WI38 (cell line): Measurements from ENCODE around the gene FBN1.

Experiments
- H3K4me3 ChIP-seq: 2 replicates; pipeline ENCODE4 v1.5.1; 2011; ENCODE audit warnings: low read depth, mild to moderate bottlenecking, control low read depth, low read length
- TF ChIP-seq, protein P1 (sequence below): IDR thresholded peaks from 2 replicates; pipeline ENCODE4 v1.5.1; 2012; ENCODE audit warnings: low read depth, mild to moderate bottlenecking, control low read depth, low read length

Gene FBN1

DNA sequence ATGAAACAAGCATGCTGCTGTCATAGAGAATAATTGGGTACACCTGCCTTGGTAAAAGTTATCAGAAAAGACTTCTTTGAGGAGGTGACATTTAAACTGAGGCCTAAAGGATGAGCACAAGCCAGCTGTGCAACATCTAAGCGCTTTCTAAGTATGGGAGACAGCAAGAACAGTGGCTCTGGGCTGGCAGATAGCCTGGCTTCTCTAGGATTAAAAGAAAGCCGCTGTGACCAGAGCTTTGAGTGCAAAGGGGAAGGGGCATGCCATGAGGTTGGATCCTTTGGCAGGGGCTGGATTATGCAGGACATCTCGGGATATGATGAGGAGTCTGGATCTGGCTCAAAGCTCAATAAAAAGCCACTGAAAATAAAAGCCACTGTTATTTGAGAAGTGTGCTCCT lies 99.2 kb downstream of the FBN1 start:
- TF ChIP-seq, protein P1, sequence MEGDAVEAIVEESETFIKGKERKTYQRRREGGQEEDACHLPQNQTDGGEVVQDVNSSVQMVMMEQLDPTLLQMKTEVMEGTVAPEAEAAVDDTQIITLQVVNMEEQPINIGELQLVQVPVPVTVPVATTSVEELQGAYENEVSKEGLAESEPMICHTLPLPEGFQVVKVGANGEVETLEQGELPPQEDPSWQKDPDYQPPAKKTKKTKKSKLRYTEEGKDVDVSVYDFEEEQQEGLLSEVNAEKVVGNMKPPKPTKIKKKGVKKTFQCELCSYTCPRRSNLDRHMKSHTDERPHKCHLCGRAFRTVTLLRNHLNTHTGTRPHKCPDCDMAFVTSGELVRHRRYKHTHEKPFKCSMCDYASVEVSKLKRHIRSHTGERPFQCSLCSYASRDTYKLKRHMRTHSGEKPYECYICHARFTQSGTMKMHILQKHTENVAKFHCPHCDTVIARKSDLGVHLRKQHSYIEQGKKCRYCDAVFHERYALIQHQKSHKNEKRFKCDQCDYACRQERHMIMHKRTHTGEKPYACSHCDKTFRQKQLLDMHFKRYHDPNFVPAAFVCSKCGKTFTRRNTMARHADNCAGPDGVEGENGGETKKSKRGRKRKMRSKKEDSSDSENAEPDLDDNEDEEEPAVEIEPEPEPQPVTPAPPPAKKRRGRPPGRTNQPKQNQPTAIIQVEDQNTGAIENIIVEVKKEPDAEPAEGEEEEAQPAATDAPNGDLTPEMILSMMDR, result no peak
- H3K4me3 ChIP-seq, result no peak overlapping the region

DNA sequence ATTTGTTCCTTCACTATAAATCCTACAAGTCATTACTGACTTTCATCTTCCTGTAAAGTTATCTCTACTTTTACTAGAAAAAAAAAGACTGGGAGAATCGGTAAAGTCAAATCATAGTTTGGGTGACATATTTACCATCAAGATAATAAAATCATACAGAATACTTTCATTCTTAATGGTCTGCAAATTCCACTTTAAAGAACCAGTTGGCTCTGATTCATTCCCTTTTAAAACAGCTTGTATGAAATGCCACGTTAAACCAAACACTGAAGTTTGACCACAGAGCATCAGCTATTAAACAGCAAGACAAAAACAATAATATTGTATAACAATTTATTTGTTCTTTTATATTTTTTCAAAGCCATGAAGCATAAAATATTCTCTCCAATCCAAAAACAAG lies 100.7 kb downstream of the FBN1 start:
- TF ChIP-seq, protein P1, result no peak

GRCh38 chr15:48541341-48542278 lies 103.9 kb downstream of the FBN1 start:
- TF ChIP-seq, protein P1, result no peak
- H3K4me3 ChIP-seq, result peak overlapping the region; percentile 42

More for the DNA sequence above, 100.7 kb downstream of the FBN1 start:
- no peak overlapping the region for H3K4me3 ChIP-seq

DNA sequence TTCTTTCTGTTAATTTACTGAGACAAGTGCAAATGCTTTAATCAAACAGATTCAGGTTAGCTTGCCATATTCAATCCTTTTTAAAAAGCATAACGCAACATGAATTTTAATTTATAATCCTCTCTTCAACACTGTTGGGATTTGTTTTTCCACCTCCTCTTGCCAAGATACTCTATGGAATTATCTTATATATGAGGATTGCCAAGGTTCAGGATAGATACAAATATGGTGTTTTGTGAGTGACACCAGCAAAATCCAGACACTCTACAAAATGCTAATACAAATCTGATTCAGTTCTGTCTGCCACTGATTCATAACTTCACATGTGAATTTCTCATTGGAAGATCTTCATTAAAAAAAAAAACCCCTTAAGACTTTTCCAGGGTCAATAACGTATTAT lies 104.8 kb downstream of the FBN1 start:
- TF ChIP-seq, protein P1, result no peak
- H3K4me3 ChIP-seq, result no peak overlapping the region

GRCh38 chr15:48538941-48539340 lies 106.6 kb downstream of the FBN1 start:
- H3K4me3 ChIP-seq, result no peak overlapping the region

GRCh38 chr15:48537271-48538113 lies 108.0 kb downstream of the FBN1 start:
- H3K4me3 ChIP-seq, result no peak overlapping the region
- TF ChIP-seq, protein P1, result no peak

More at GRCh38 chr15:48538941-48539340, 106.6 kb downstream of the FBN1 start:
- TF ChIP-seq, protein P1, result no peak
